ENCODE results near the gene ZFAND2B.
A peak's percentile ranks its signal among the peaks of the same experiment; 100 is the strongest.
"Not testable (repeated sequence)": the region's sequence is repeated elsewhere in the genome, so short reads cannot be mapped to it uniquely, and the experiment has no call there.

The ZFAND2B gene

DNA sequence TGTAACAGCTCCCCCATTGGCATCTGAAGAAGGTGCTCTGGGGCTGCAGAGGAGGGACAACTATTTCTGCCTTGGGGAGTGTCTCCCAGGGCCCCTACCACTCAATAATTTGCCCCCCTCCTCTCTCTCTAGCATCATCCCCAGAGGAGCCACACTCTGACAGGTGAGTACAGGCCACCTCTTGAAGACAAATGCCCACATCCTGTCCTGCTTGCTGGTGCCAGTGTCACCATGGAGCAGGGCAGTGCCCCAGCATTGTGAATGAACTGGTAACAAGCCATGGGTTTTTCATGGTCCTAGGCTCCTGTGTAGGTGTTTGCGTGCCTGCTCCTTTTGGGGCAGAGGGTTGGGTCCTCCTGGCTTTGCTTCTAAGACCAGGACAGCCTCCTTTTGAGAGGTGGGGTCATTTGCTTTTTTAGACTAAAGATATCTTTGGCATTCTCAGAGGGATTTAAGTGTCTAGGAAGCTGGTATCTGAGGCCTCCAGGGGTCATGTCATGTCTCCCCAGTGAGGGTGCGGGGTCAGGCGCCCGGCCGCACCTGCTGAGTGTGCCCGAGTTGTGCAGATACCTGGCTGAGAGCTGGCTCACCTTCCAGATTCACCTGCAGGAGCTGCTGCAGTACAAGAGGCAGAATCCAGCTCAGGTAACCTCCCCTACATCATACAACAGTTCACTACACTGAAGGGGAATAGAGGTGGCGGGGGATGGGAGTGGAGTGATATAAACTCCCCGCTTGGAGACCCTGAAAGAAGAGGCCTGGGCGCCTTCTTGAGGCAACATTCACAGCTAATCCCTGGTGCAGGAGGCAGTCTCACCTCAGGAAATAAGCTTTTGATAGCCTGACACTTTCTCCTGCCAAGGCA lies 26.7 kb upstream of the ZFAND2B start:
- DNase-seq = no peak
- TF ChIP-seq GATA1 (IDR thresholded peaks at IDR 0.05; ENCODE audit: low read depth, low read length) (no peak), POLR2A (IDR thresholded peaks at IDR 0.05; ENCODE audit: low read length) (no peak)

DNA sequence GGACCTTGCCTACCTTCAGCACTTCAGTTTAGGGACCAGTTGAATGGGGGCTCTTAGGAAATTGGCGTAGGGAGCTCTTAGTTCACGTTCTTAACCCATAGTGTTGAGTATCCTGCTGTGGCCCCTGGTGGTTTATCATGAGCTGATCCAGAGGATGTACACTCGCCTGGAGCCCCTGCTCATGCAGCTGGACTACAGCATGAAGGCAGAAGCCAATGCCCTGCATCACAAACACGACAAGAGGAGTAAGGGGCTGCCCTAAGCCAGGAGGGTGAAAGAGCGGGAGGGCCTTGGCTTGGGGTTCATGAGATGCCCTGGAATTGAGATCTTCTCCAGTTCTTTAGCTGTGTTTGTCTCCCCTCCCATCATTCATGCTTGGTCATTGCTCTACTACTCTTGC lies 25.6 kb upstream of the ZFAND2B start:
- TF ChIP-seq GATA1 (IDR thresholded peaks at IDR 0.05; ENCODE audit: low read depth, low read length) (no peak), POLR2A (IDR thresholded peaks at IDR 0.05; ENCODE audit: low read length) (no peak)
- DNase-seq = no peak

DNA sequence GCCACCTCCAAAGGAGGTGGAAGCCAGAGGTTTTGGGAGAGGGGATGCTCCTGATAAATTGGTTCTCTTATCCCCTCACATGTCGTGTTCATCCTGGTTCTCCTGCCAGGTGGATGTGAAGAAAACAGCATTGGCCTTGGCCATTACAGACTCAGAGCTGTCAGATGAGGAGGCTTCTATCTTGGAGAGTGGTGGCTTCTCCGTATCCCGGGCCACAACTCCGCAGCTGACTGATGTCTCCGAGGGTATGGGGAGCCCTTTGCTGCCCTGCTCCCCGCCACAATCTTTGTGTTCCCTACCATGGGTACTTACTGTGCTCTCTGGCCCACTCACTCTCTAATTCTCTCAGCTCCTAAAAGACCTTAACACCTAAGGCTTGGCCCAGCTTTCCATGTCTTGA lies 25.1 kb upstream of the ZFAND2B start:
- TF ChIP-seq GATA1 (IDR thresholded peaks at IDR 0.05; ENCODE audit: low read depth, low read length) (no peak), POLR2A (IDR thresholded peaks at IDR 0.05; ENCODE audit: low read length) (no peak)
- DNase-seq = no peak

DNA sequence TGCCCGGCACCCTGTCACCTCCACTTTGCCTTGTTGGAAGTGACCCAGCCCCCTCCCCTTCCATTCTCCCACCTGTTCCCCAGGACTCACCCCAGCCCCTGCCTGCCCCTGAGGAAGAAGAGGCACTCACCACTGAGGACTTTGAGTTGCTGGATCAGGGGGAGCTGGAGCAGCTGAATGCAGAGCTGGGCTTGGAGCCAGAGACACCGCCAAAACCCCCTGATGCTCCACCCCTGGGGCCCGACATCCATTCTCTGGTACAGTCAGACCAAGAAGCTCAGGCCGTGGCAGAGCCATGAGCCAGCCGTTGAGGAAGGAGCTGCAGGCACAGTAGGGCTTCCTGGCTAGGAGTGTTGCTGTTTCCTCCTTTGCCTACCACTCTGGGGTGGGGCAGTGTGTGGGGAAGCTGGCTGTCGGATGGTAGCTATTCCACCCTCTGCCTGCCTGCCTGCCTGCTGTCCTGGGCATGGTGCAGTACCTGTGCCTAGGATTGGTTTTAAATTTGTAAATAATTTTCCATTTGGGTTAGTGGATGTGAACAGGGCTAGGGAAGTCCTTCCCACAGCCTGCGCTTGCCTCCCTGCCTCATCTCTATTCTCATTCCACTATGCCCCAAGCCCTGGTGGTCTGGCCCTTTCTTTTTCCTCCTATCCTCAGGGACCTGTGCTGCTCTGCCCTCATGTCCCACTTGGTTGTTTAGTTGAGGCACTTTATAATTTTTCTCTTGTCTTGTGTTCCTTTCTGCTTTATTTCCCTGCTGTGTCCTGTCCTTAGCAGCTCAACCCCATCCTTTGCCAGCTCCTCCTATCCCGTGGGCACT lies 24.0 kb upstream of the ZFAND2B start:
- DNase-seq = no peak
- TF ChIP-seq POLR2A (IDR thresholded peaks at IDR 0.05; ENCODE audit: low read length) = no peak
- no peak for TF ChIP-seq GATA1 (IDR thresholded peaks at IDR 0.05; ENCODE audit: low read depth, low read length)

DNA sequence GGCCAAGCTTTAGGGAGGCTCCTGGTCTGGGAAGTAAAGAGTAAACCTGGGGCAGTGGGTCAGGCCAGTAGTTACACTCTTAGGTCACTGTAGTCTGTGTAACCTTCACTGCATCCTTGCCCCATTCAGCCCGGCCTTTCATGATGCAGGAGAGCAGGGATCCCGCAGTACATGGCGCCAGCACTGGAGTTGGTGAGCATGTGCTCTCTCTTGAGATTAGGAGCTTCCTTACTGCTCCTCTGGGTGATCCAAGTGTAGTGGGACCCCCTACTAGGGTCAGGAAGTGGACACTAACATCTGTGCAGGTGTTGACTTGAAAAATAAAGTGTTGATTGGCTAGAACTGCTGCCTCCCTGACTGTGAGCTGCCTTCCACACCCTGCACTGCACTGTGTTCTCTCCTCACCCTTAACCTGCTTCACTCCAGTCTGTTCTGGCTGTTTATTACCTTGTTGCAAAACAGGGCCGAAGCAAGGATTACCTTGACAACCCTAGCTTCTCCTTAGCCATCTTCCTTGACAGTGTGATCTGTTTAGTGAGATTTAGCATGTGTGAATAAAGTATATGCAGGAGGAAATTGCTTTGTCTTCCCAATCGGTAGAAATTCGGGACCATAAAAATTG lies 23.3 kb upstream of the ZFAND2B start:
- DNase-seq = no peak
- TF ChIP-seq GATA1 (IDR thresholded peaks at IDR 0.05; ENCODE audit: low read depth, low read length) (no peak), POLR2A (IDR thresholded peaks at IDR 0.05; ENCODE audit: low read length) (no peak)

DNA sequence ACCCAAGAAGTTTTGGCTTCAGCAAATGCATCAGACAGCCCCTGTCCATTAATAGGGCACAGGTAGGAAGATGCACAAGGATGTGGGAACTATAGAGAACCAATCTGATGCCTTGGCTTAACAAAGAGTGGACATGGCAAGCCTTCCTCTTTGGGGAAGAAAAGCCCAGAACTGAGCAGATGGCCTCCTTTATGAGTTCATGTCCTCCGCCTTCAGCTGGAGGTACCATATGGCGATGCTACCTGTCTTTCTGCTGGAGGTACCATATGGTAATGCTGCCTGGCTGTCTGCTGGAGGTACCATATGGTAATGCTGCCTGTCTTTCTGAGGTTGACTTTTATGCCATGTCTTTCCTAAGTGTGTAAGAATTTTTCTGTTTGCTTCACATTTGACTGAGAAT lies 22.5 kb upstream of the ZFAND2B start:
- TF ChIP-seq POLR2A (IDR thresholded peaks at IDR 0.05; ENCODE audit: low read length) = no peak
- TF ChIP-seq GATA1 (IDR thresholded peaks at IDR 0.05; ENCODE audit: low read depth, low read length) = no peak
- DNase-seq = no peak

DNA sequence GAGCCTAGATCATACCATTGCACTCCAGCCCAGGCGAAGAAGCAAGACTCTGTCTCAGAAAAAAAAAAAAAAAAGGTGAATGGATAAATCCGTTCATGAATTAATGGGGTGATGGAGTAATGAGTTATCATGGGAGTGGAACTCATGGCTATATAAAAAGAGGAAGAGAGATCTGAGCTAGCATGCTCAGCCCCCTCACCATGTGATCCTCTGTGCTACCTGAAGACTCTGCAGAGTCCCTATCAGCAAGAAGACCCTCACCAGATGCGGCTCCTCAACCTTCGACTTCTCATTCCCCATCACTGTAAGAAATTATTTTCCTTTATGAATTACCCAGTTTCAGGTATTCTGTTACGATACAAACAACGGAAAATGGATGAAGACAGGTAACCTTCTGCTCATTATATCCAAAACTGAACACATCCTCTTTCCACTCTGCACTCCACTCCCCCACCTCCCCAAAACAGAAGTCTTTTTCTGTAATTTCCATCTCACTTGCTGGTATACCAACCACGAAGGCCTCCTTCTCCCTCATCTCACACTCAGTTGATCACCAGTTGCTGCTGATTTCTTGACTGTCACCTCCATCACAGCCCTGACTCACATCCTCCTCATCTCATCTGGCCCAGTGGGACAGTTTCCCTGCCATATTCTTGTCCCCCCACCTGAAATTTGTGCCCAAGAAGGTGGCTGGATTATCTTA lies 19.7 kb upstream of the ZFAND2B start:
- TF ChIP-seq POLR2A (IDR thresholded peaks at IDR 0.05; ENCODE audit: low read length) (peak; percentile 23), GATA1 (IDR thresholded peaks at IDR 0.05; ENCODE audit: low read depth, low read length) (no peak)
- no peak for DNase-seq

DNA sequence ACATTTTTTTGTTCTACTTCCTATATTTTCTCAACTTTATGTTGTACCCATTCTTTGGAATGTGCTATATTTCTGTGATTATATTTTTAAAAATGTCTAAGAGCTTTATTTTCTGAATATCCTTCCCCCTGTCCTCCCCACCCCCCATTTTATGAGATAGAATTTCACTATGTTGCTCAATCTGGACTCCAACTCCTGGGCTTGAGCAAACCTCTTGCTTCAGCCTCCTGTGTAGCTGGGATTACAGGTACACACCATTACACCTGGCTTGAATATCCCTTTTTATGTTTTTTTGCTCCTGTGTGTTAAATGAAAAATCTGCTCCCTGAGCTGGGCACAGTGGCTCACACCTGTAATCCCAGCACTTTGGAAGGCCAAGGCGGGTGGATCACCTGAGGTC lies 9.2 kb upstream of the ZFAND2B start:
- DNase-seq = no peak
- TF ChIP-seq POLR2A (IDR thresholded peaks at IDR 0.05; ENCODE audit: low read length) (no peak), GATA1 (IDR thresholded peaks at IDR 0.05; ENCODE audit: low read depth, low read length) (no peak)

DNA sequence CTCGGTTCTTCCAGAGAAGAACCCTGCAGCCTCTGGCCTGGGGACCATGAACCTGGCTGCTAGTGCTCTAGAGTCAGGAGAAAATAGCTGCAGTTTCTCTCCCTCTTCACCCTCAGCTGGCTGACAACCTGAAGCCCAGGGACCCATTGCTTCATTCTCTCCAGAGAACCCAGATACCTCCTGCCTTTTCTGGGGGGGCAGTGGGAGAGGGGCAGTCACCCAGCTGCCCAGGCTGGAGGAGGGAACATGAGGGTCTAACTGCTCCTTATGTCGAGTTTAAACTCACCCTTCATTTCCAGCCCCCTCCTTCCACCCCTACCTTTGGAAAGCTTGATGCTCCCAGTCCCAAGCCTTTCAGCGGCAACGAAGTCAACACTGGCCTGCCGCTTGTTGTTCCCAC lies 7.6 kb upstream of the ZFAND2B start:
- TF ChIP-seq POLR2A (IDR thresholded peaks at IDR 0.05; ENCODE audit: low read length) (no peak), GATA1 (IDR thresholded peaks at IDR 0.05; ENCODE audit: low read depth, low read length) (no peak)
- no peak for DNase-seq

DNA sequence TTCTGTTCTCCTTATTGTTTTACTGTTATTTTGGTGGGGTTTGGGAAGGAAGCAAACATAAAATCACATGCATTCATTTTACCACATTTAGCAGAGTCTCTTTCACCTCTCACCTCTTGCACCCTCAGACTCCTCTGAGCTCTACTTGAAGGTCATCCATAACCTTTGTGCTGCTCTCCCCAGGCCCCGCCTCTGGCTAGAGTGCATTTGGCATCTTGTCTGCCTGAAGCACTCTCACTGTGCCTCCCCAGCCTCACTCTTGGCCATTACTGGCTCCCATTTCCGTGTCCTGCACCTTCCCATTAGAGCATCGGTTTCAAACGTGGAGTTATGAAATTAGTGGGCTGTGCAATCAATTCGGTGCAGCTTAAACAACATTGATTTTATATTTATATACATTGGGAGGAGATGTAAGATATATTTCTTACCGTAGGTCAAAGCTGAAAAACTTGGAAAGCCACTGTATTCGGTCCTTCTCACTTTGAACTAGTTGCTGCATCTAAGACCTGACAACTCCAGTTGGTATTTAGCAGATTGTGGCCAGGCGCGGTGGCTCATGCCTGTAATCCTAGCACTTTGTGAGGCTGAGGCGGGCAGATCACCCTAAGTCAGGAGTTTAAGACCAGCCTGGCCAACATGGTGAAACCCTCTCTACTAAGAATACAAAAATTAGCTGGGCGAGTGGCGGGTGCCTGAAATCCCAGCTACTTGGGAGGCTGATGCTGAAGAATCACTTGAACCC lies 6.9 kb upstream of the ZFAND2B start:
- no peak for DNase-seq
- TF ChIP-seq GATA1 (IDR thresholded peaks at IDR 0.05; ENCODE audit: low read depth, low read length) (no peak), POLR2A (IDR thresholded peaks at IDR 0.05; ENCODE audit: low read length) (no peak)

DNA sequence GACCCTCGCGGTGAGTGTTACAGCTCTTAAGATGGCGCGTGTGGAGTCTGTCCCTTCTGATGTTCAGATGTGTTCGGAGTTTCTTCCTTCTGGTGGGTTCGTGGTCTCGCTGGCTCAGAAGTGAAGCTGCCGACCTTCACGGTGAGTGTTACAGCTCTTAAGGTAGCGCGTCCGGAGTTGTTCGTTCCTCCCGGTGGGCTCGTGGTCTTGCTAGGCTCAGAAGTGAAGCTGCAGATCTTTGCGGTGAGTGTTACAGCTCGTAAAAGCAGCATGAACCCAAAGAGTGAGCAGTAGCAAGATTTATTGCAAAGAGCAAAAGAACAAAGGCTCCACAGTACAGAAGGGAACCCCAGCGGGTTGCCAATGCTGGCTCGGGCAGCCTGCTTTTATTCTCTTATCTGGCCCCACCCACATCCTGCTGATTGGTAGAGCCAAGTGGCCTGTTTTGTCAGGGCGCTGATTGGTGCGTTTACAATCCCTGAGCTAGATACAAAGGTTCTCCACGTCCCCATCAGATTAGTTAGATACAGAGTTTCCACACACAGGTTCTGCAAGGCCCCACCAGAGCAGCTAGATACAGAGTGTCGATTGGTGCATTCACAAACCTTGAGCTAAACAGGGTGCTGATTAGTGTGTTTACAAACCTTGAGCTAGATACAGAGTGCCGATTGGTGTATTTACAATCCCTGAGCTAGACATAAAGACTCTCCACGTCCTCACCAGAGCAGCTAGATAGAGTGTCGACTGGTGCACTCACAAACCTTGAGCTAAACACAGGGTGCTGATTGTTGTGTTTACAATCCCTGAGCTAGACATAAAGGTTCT lies 5.9 kb upstream of the ZFAND2B start:
- TF ChIP-seq POLR2A (IDR thresholded peaks at IDR 0.05; ENCODE audit: low read length) = peak; percentile 15
- DNase-seq = not testable (repeated sequence)

DNA sequence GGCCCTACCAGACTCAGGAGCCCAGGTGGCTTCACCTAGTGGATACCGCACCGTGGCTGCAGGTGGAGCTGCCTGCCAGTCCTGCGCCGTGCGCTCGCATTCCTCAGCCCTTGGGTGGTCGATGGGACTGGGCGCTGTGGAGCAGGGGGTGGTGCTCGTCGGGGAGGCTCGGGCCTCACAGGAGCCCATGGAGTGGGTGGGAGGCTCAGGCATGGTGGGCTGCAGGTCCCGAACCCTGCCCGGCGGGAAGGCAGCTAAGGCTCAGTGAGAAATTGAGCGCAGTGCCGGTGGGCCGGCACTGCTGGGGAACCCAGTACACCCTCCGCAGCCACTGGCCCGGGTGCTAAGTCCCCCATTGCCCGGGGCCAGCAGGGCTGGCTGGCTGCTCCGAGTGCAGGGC lies 5.3 kb upstream of the ZFAND2B start:
- DNase-seq = not testable (repeated sequence)

Data from erythroblast (primary cell).